Epidermal melanocyte (primary cell): Measurements from ENCODE around the gene GALK1.
"Not testable (repeated sequence)": the region's sequence is repeated elsewhere in the genome, so short reads cannot be mapped to it uniquely, and the experiment has no call there.

Experiments
- DNase-seq: peaks from one replicate; pipeline ENCODE4 v3.0.0; 2011; ENCODE audit warnings: low spot score; ENCODE audit not compliant: insufficient read length

GALK1 gene

GRCh38 chr17:75765981-75766380 lies 989 bp upstream of the GALK1 start:
- DNase-seq, result no peak

- DNase-seq, result no peak
These were observed 628 bp downstream of the GALK1 start for GRCh38 chr17:75764417-75764710.

- DNase-seq, result no peak
These were observed 1.2 kb downstream of the GALK1 start for GRCh38 chr17:75763613-75764416.

- no peak for DNase-seq
These were observed 1.8 kb downstream of the GALK1 start for GRCh38 chr17:75763269-75763607.

GRCh38 chr17:75762513-75763268 lies 2.3 kb downstream of the GALK1 start:
- DNase-seq, result no peak

GRCh38 chr17:75759978-75760640 lies 4.9 kb downstream of the GALK1 start:
- DNase-seq, result not testable (repeated sequence)

- no peak for DNase-seq
These were observed 5.5 kb downstream of the GALK1 start for GRCh38 chr17:75759457-75759856.

GRCh38 chr17:75758131-75758905 lies 6.7 kb downstream of the GALK1 start:
- no peak for DNase-seq

- DNase-seq, result no peak
These were observed 7.8 kb downstream of the GALK1 start for GRCh38 chr17:75757086-75757681.

GRCh38 chr17:75756451-75757085 lies 8.4 kb downstream of the GALK1 start:
- DNase-seq, result no peak

- DNase-seq, result no peak
These were observed 9.0 kb downstream of the GALK1 start for GRCh38 chr17:75755990-75756389.

GRCh38 chr17:75755205-75755901 lies 9.6 kb downstream of the GALK1 start:
- no peak for DNase-seq

- DNase-seq, result no peak
These were observed 10.4 kb downstream of the GALK1 start for GRCh38 chr17:75754378-75755204.

GRCh38 chr17:75753514-75754377 lies 11.2 kb downstream of the GALK1 start:
- DNase-seq, result no peak

GRCh38 chr17:75752802-75753513 lies 12.0 kb downstream of the GALK1 start:
- no peak for DNase-seq

GRCh38 chr17:75752405-75752709 lies 12.6 kb downstream of the GALK1 start:
- no peak for DNase-seq

- no peak for DNase-seq
These were observed 13.2 kb downstream of the GALK1 start for GRCh38 chr17:75751676-75752404.
